NT2/D1 (cell line): ENCODE data around the gene REPS1.

Experiments used
- DNase-seq: peaks from one replicate; pipeline ENCODE4 v3.0.0-alpha.2; 2011; ENCODE audit warnings: low read depth, low spot score
- H3K27me3 ChIP-seq: 2 replicates; pipeline ENCODE4 v1.6.0; 2011; ENCODE audit warnings: mild to moderate bottlenecking; ENCODE audit not compliant: insufficient read length, insufficient read depth
- H3K36me3 ChIP-seq: 2 replicates; pipeline ENCODE4 v1.6.1; 2011; ENCODE audit warnings: mild to moderate bottlenecking, low read length, mixed read lengths; ENCODE audit not compliant: insufficient read depth, insufficient read length
- H3K4me1 ChIP-seq: 2 replicates; pipeline ENCODE4 v1.5.1; 2011; ENCODE audit not compliant: insufficient read depth, insufficient read length
- H3K4me3 ChIP-seq: 2 replicates; pipeline ENCODE4 v1.5.1; 2011; ENCODE audit warnings: low read depth; ENCODE audit not compliant: insufficient read length
- H3K9ac ChIP-seq: 2 replicates; pipeline ENCODE4 v1.6.0; 2011; ENCODE audit warnings: low read depth; ENCODE audit not compliant: insufficient read length
- H3K9me3 ChIP-seq: 2 replicates; pipeline ENCODE4 v1.5.1; 2011; ENCODE audit warnings: mild to moderate bottlenecking, low read length; ENCODE audit not compliant: insufficient read depth
- SUZ12 ChIP-seq: IDR thresholded peaks from 2 replicates; pipeline ENCODE4 v1.6.1; 2011; ENCODE audit not compliant: insufficient read length, insufficient read depth; ENCODE audit errors: extremely low read depth
- YY1 ChIP-seq: IDR thresholded peaks from 2 replicates; pipeline ENCODE4 v1.6.1; 2011; ENCODE audit not compliant: insufficient read length, insufficient read depth
- ZNF274 ChIP-seq: IDR thresholded peaks from 2 replicates; pipeline ENCODE4 v1.6.1; 2011; ENCODE audit warnings: mild to moderate bottlenecking, low read depth, low read length

Gene REPS1

GRCh38 chr6:139014945-139015344, 26.9 kb upstream of the REPS1 start:
- Histone ChIP-seq H3K36me3 (no peaks in the 10 kb centered on the region), H3K4me1 (no peaks in the 10 kb centered on the region), H3K27me3 (no peaks in the 10 kb centered on the region), H3K9ac (no peak overlapping the region), H3K4me3 (no peak overlapping the region), H3K9me3 (no peaks in the 10 kb centered on the region)
- TF ChIP-seq SUZ12, result no peak
- TF ChIP-seq YY1, result no peak
- TF ChIP-seq ZNF274, result no peak
- DNase-seq, result no peak

GRCh38 chr6:139013185-139013800, 25.2 kb upstream of the REPS1 start:
- Histone ChIP-seq H3K4me1 (no peaks in the 10 kb centered on the region), H3K36me3 (no peaks in the 10 kb centered on the region), H3K9ac (no peak overlapping the region), H3K4me3 (no peak overlapping the region), H3K9me3 (no peaks in the 10 kb centered on the region), H3K27me3 (no peaks in the 10 kb centered on the region)
- DNase-seq, result no peak
- TF ChIP-seq SUZ12 (no peak), ZNF274 (no peak), YY1 (no peak)

- no peaks in the 10 kb centered on the region for H3K9me3 ChIP-seq
- no peaks in the 10 kb centered on the region for H3K27me3 ChIP-seq
- H3K4me1 ChIP-seq, result no peaks in the 10 kb centered on the region
- H3K4me3 ChIP-seq, result no peak overlapping the region
- no peaks in the 10 kb centered on the region for H3K36me3 ChIP-seq
- DNase-seq, result no peak
- TF ChIP-seq ZNF274 (no peak), SUZ12 (no peak), YY1 (no peak)
- H3K9ac ChIP-seq, result no peak overlapping the region
These were observed 23.9 kb upstream of the REPS1 start for GRCh38 chr6:139011980-139012379.

GRCh38 chr6:139010674-139011073, 22.6 kb upstream of the REPS1 start:
- no peak for TF ChIP-seq SUZ12
- no peak for TF ChIP-seq YY1
- no peak for TF ChIP-seq ZNF274
- Histone ChIP-seq H3K4me1 (no peaks in the 10 kb centered on the region), H3K27me3 (no peaks in the 10 kb centered on the region), H3K4me3 (no peak overlapping the region), H3K9ac (no peak overlapping the region), H3K9me3 (no peaks in the 10 kb centered on the region), H3K36me3 (no peaks in the 10 kb centered on the region)
- no peak for DNase-seq

GRCh38 chr6:139008117-139008516, 20.1 kb upstream of the REPS1 start:
- TF ChIP-seq YY1 (no peak), SUZ12 (no peak), ZNF274 (no peak)
- H3K9ac ChIP-seq, result no peak overlapping the region
- H3K36me3 ChIP-seq, result no peaks in the 10 kb centered on the region
- no peaks in the 10 kb centered on the region for H3K27me3 ChIP-seq
- no peak overlapping the region for H3K4me3 ChIP-seq
- no peaks in the 10 kb centered on the region for H3K4me1 ChIP-seq
- H3K9me3 ChIP-seq, result no peaks in the 10 kb centered on the region
- DNase-seq, result no peak

- Histone ChIP-seq H3K4me1 (no peaks in the 10 kb centered on the region), H3K4me3 (no peak overlapping the region), H3K9ac (no peak overlapping the region), H3K36me3 (no peaks in the 10 kb centered on the region), H3K27me3 (no peaks in the 10 kb centered on the region), H3K9me3 (no peaks in the 10 kb centered on the region)
- TF ChIP-seq SUZ12 (no peak), YY1 (no peak), ZNF274 (no peak)
- DNase-seq, result no peak
These were observed 19.4 kb upstream of the REPS1 start for GRCh38 chr6:139007428-139007827.

- no peak for TF ChIP-seq YY1
- TF ChIP-seq ZNF274, result no peak
- TF ChIP-seq SUZ12, result no peak
- Histone ChIP-seq H3K4me1 (no peaks in the 10 kb centered on the region), H3K4me3 (no peak overlapping the region), H3K27me3 (no peaks in the 10 kb centered on the region), H3K36me3 (no peaks in the 10 kb centered on the region), H3K9me3 (no peaks in the 10 kb centered on the region), H3K9ac (no peak overlapping the region)
- no peak for DNase-seq
These were observed 18.4 kb upstream of the REPS1 start for GRCh38 chr6:139006477-139006876.
